K562 (cell line): Measurements from ENCODE around the gene TXLNA. TPM values are rescaled to one million over a fixed set of nuclear protein-coding genes. Genes with fewer than 3 reads are reported as not detected.

Source experiments
- ARID1B ChIP-seq: fragments of 450-650 bp; IDR thresholded peaks from 2 replicates; pipeline ENCODE4 v1.6.1; 2016; ENCODE audit warnings: antibody characterized with exemption, mild to moderate bottlenecking, inconsistent platforms
- ARID3A ChIP-seq: IDR thresholded peaks from 2 replicates; pipeline ENCODE4 v1.6.1; 2012; ENCODE audit warnings: low read depth, low read length, improper control_type of control experiment, borderline replicate concordance
- ATF7 ChIP-seq: fragments of 450-650 bp; IDR thresholded peaks from 2 replicates; pipeline ENCODE4 v1.7.1; 2014; ENCODE audit warnings: mild to moderate bottlenecking, moderate library complexity
- CREB3 ChIP-seq: fragments of 450-650 bp; conservative IDR thresholded peaks from 2 replicates; pipeline ENCODE4 v1.6.1; 2016; ENCODE audit warnings: missing genetic modification characterization, low read depth, mild to moderate bottlenecking, missing compliant biosample characterization, moderate library complexity
- FOXP1 ChIP-seq: sonication (generic); formaldehyde crosslinking; IDR thresholded peaks from 2 replicates; pipeline ENCODE4 v1.8.0; 2022; ENCODE audit warnings: mild to moderate bottlenecking, missing genetic modification reagents
- HNRNPL ChIP-seq: fragments of 200-400 bp; formaldehyde crosslinking; IDR thresholded peaks from 2 replicates; pipeline ENCODE4 v1.6.1; 2017; ENCODE audit warnings: low read depth, mild to moderate bottlenecking, low read length
- PKNOX1 ChIP-seq: fragments of 450-650 bp; IDR thresholded peaks from 2 replicates; pipeline ENCODE4 v1.6.1; 2016
- POLR2AphosphoS5 ChIP-seq: IDR thresholded peaks from 2 replicates; pipeline ENCODE4 v1.6.1; 2011; ENCODE audit warnings: mild to moderate bottlenecking, low read depth, low read length, moderate library complexity; ENCODE audit not compliant: control insufficient read depth, insufficient read depth
- POLR2B ChIP-seq: fragments of 450-650 bp; IDR thresholded peaks from 2 replicates; pipeline ENCODE4 v1.6.1; 2018; ENCODE audit warnings: low read depth; ENCODE audit not compliant: partially characterized antibody
- PTRF ChIP-seq: fragments of 450-650 bp; IDR thresholded peaks from 2 replicates; pipeline ENCODE4 v1.6.1; 2016; ENCODE audit warnings: mild to moderate bottlenecking, missing genetic modification characterization, missing compliant biosample characterization
- SFPQ ChIP-seq: fragments of 200-400 bp; formaldehyde crosslinking; IDR thresholded peaks from 2 replicates; pipeline ENCODE4 v1.6.1; 2017; ENCODE audit warnings: mild to moderate bottlenecking, low read depth, low read length, moderate library complexity
- SRSF9 ChIP-seq: fragments of 200-400 bp; formaldehyde crosslinking; IDR thresholded peaks from 2 replicates; pipeline ENCODE4 v1.6.1; 2017; ENCODE audit warnings: low read depth, low read length, borderline replicate concordance
- UBTF ChIP-seq, 2 experiments: IDR thresholded peaks; 2 replicates each; pipeline ENCODE4 v1.6.1; 2012; ENCODE audit warnings: improper control_type of control experiment in 2 of 2, low read depth in 2 of 2, low read length in 2 of 2, borderline replicate concordance in 1 of 2
- USF1 ChIP-seq: sonication (generic); formaldehyde crosslinking; IDR thresholded peaks from 2 replicates; pipeline ENCODE4 v1.9.0; 2022; ENCODE audit warnings: mild to moderate bottlenecking, missing genetic modification reagents
- ZBTB26 ChIP-seq: fragments of 450-650 bp; formaldehyde crosslinking; IDR thresholded peaks from 2 replicates; pipeline ENCODE4 v1.4.0; 2022; ENCODE audit warnings: missing genetic modification characterization
- ZNF3 ChIP-seq: fragments of 250-450 bp; sonication (Bioruptor Pico); IDR thresholded peaks from 2 replicates; pipeline ENCODE4 v1.5.0; 2021; ENCODE audit warnings: mild to moderate bottlenecking, moderate library complexity
- polyA plus RNA-seq, 8 experiments: library from polyadenylated mRNA; depleted of rRNA in 4 of 8; stranded (reverse) in 5 of 8; unstranded in 3 of 8; fragments of >200 nt; fragmentation: Nextera tagmentation in 2 of 8; fragmentation: Illumina TruSeq in 1 of 8; extraction: Ambion mirVana in 2 of 8; extraction: Trizol in 1 of 8; gene quantifications; 2 replicates each; pipeline versions ENCODE4 v1.2.1 to v1.2.3, GENCODE V29; 2011 to 2014; ENCODE audit warnings: inconsistent platforms in 1 of 8, missing spikeins in 1 of 8
- total RNA-seq, 7 experiments: library from RNA; depleted of rRNA in 6 of 7; stranded (reverse); fragments of >200 nt in 6 of 7; fragmentation: Illumina TruSeq in 2 of 7; extraction: Trizol in 2 of 7; gene quantifications; 2 replicates each; pipeline versions ENCODE4 v1.2.1 to v1.2.3, GENCODE V29; 2011 to 2021; ENCODE audit warnings: low replicate concordance in 1 of 7

The TXLNA gene
- total and polyA plus RNA-seq, 9 of the 15 experiments (the other 6 are each of a cell fraction or from before 2014, with no cell fraction given): 9.2 to 54.5 (median 39.3) TPM

- no peak for TF ChIP-seq ZBTB26
- no peak for TF ChIP-seq ATF7
- peak; percentile 63 for TF ChIP-seq POLR2B
- TF ChIP-seq POLR2AphosphoS5: peak; percentile 60; the same call in 1 of the 2 replicates
- TF ChIP-seq UBTF (IDR thresholded peaks at IDR 0.05; ENCODE audit: borderline replicate concordance in 1 of 2, low read depth in 2 of 2, low read length in 2 of 2): no peak
- no peak for TF ChIP-seq PTRF
- no peak for TF ChIP-seq SRSF9
- no peak for TF ChIP-seq FOXP1 (CRISPR knock-in tag)
- no peak for TF ChIP-seq ARID3A
- no peak for TF ChIP-seq PKNOX1
- TF ChIP-seq CREB3 (tag): no peak
- TF ChIP-seq USF1 (CRISPR knock-in tag): no peak
- no peak for TF ChIP-seq SFPQ
- TF ChIP-seq ARID1B: no peak
- TF ChIP-seq ZNF3 (CRISPR knock-in tag): no peak
- no peak for TF ChIP-seq HNRNPL
Observed at GRCh38 chr1:32231843-32232432, 52.5 kb downstream of the TXLNA start (continued).
